NCI-H1092 (cell line): ENCODE data around the gene CYP4F22.
"Not testable (repeated sequence)": the region's sequence is repeated elsewhere in the genome, so short reads cannot be mapped to it uniquely, and the experiment has no call there.

Experiments used
- DNase-seq: peaks from one replicate; lab custom pipeline; 2025; lab: John Stamatoyannopoulos, UW

Gene CYP4F22

DNA sequence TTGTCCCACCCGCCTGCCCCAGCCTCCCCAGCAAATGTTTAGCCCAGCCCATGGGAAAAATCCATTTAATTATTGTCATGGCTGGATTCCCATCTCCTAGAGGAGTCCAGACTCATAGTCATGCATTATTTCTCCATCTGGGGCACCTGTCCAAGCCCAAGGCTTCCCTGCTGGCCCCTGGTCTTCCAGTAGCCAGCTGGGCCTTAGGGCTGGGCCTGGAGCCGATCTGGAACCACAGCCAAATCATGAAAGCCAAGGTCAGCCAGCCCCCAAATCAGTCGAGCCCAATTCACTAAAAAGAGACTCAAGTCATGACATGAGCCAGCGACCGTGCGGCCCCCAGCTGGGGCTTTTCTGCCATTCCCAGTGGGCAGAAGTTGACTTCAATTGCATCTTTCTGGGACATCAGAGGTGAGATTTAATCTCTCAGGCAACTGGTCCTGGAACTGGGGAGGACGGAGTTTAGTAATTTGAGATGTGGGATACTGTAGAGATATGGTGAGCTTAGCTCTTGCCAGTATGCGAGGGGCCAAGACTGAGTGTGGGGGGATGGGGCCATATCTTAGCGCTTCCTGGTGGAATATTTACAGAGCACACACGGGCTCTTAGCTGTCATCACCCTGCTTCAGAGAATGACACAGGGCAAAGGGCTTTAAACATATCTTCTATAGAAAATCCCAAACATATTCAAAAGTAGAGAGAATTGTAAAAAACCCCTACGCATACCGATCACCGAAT, 19.7 kb upstream of the CYP4F22 start:
- no peak for DNase-seq

DNA sequence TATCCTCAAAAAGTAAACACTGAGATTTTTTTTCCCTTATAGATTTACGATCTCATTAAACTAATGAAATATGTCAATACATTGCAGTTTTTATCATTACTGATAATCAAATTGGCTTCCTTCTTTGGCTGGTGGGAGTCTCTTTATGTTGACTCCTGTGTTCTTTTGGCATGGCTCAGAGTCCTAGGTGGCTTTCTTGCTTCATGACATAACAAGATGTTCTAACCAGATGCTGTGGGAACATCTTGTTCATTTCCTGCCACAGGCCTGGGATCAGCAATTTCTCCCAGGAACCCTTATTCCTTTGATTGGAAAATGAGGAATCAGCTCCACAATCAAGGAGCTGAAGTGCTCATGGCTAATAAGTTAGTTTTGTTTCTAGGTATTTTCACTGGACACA, 13.2 kb upstream of the CYP4F22 start:
- DNase-seq = no peak

GRCh38 chr19:15498156-15498858, 10.0 kb upstream of the CYP4F22 start:
- DNase-seq = no peak

GRCh38 chr19:15498910-15499309, 9.4 kb upstream of the CYP4F22 start:
- no peak for DNase-seq

GRCh38 chr19:15501596-15501995, 6.7 kb upstream of the CYP4F22 start:
- DNase-seq = no peak

- no peak for DNase-seq
Observed at GRCh38 chr19:15502264-15502663, 6.1 kb upstream of the CYP4F22 start.

DNA sequence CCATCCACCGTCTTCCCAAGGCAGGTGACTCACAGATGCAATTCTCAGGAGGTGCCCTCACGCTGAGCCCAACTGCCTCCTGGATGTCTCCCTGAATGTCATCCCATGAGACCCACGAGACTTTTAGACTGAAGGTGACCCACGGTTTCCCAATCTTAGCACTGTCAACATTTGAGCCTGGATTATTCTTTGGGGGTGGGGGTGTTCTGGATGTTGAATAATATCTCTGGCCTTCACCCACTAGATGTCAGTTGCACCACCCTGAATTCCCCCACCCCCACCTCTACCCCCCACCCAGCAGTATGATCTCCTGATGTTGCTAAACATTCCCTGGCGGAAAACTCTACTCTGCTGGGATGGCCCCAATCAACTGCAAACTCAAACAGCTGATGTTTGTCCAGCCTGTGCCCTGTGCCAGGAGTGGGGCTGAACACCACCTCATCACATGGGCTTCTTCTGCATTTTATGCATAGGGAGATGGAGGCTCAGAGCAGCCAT, 2.2 kb upstream of the CYP4F22 start:
- DNase-seq = no peak

GRCh38 chr19:15507068-15508034, 974 bp upstream of the CYP4F22 start:
- no peak for DNase-seq

GRCh38 chr19:15511671-15512424, 3.5 kb downstream of the CYP4F22 start:
- no peak for DNase-seq

DNA sequence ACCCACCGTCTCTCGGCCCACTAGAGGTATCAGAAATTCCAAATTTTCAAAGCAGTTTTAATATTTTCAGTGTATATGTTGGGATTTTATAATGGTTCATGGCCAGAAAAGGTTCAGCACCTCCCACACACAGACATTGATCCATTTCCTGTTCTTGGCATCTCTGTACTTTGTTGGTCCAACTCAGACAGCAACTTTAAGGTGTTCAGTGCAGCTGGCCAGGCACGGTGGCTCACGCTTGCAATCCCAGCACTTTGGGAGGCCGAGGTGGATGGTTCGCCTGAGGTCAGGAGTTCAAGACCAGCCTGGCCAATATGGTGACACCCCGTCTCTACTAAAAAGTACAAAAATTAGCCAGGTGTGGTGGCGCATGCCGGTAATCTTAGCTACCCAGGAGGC, 6.9 kb downstream of the CYP4F22 start:
- DNase-seq = not testable (repeated sequence)

DNA sequence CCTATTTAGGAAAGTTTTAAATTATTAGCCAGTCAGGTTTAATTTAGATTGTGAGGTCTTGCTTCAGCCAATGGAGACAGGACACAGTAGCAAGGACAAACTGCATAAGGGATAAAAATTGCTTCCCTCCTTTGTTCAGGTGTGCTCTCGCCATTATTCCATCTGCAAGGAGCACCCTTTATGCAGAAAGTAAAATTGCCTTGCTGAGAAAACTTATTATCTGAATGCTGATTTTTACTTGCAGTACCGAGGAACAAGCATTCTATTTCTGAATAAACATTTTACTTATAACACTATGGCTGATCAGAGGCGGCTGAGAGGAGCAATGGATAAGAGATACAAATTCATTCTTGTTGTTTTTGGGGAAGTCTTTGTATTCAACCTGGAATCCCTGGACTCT, 8.0 kb downstream of the CYP4F22 start:
- no peak for DNase-seq

- no peak for DNase-seq
Observed at GRCh38 chr19:15517778-15518177, 9.5 kb downstream of the CYP4F22 start.

DNA sequence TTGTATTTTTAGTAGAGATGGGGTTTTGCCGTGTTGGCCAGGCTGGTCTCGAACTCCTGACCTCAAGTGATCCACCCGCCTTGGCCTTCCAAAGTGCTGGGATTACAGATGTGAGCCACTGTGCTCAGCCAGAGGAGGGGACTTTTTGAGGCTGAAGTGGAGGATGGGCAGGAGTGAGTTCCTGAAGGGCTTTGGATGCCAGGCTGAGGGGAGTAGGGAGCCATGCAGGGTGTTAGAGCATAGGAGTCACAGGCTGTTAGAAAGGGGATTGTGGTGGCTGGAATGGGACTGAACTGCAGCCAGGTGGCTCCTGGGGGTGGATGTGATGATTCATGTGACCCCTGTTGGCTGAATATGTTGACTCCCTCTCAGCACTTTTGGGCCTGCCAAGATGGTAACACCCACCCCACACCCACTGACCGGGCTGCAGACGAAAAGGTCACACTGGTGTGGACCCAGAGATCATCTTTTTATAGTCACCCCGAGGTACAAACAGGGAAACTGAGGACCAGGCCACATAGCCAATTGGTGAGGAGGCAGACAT, 11.2 kb downstream of the CYP4F22 start:
- DNase-seq = no peak

GRCh38 chr19:15524781-15525180, 16.5 kb downstream of the CYP4F22 start:
- DNase-seq = no peak

DNA sequence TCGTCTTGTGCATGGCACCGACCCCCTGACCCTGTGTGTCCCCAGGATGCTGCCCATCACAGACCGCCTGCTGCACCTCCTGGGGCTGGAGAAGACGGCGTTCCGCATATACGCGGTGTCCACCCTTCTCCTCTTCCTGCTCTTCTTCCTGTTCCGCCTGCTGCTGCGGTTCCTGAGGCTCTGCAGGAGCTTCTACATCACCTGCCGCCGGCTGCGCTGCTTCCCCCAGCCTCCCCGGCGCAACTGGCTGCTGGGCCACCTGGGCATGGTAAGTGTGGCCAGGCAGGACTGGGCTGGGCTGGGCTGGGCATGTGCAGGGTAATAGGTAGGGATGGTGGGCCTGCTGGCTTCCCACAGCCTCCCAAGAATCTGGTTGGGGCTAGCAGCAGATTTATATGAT, 17.0 kb downstream of the CYP4F22 start:
- no peak for DNase-seq

DNA sequence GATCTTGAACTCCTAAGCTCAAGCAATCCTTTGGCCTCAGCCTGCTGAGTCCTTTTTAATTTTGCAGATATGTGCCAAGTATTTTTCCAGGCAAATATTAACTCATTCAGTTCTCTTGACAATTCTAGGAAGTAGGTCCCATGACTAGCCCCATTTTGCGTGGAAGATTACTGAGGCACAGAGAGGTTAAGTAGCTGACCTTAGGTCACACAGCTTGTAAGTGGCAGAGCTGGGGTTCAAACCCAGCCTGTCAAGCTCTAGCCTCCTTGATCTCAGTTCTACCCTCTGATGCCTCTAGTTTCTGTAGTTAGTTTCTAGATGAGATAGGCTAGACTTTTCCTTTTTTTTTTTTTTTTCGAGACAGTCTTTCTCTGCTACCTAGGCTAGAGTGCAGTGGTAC, 18.1 kb downstream of the CYP4F22 start:
- no peak for DNase-seq

DNA sequence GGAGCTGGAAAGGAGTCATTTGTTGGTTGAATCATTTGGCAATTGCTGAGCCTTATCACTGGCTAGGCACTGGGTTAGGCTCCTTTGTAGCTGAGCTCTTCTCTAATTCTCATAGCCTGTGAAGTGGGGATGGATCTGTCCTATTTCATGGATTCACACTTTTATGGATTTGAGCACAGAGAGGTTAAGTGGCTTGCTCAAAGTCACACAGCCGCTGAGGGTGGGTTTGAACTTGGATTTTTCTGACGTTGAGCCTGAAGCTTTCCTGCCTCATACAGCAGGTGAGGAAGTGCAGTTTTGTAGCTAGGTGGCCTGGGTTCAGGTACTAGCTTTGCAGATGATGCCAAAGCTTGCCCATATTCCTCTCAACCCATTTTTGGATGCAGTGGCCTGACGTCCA, 19.4 kb downstream of the CYP4F22 start:
- no peak for DNase-seq

- DNase-seq = no peak
Observed at GRCh38 chr19:15529774-15530372, 21.5 kb downstream of the CYP4F22 start.

DNA sequence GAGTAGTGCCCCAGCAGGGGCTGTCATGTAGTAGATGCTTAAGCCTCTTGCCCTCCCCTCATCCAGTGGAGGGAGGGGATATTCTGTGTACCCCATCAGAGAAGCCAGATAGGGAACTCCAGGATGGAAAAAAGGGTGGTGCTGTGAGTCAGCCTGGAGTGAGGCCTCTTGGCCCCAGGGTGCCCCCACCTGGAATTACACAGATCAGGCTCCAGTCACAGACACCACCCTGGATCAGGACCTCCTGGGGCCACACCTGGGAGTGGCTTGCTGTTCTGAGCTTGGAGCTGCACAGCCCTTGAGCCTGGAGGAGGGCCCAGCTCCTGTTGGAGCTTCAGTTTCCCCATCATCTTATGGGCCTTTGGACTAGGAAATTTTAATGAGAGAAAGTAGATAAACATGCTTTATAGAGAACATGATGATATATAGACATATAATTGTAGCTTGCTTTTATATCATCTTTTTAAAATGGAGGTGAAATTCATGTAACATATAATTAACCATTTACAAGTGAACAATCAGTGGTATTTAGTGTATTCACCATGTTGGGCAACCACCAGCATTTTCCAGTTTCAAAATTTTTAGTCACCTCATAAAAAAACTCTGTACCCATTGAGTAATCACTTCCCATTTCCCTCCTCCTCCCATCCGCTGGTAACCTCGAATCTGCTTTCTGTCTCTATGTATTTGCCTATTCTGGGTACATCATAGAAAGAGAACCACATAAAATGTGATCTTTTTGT, 24.6 kb downstream of the CYP4F22 start:
- no peak for DNase-seq

GRCh38 chr19:15533522-15533830, 25.2 kb downstream of the CYP4F22 start:
- not testable (repeated sequence) for DNase-seq
